ENCODE data around the gene KRTAP10-6.
"Not testable (repeated sequence)": the region's sequence is repeated elsewhere in the genome, so short reads cannot be mapped to it uniquely, and the experiment has no call there.

The KRTAP10-6 gene

GRCh38 chr21:44579833-44580144 is 12.5 kb downstream of the KRTAP10-6 start:
- DNase-seq (ENCODE audit: insufficient read length, low spot score) (no peak), FAIRE-seq (no peak)

GRCh38 chr21:44579056-44579832 is 13.1 kb downstream of the KRTAP10-6 start:
- FAIRE-seq (no peak), DNase-seq (ENCODE audit: insufficient read length, low spot score) (no peak)

GRCh38 chr21:44578371-44579055 is 13.8 kb downstream of the KRTAP10-6 start:
- FAIRE-seq (no peak), DNase-seq (ENCODE audit: insufficient read length, low spot score) (no peak)

GRCh38 chr21:44576025-44576420 is 16.3 kb downstream of the KRTAP10-6 start:
- FAIRE-seq (no peak), DNase-seq (ENCODE audit: insufficient read length, low spot score) (no peak)

GRCh38 chr21:44575307-44576024 is 16.8 kb downstream of the KRTAP10-6 start:
- no peak for DNase-seq (ENCODE audit: insufficient read length, low spot score)
- FAIRE-seq = no peak

- DNase-seq (ENCODE audit: insufficient read length, low spot score) (no peak), FAIRE-seq (no peak)
Measured at GRCh38 chr21:44574457-44575306, 17.6 kb downstream of the KRTAP10-6 start.

- not testable (repeated sequence) for DNase-seq (ENCODE audit: insufficient read length, low spot score); FAIRE-seq
Measured at GRCh38 chr21:44573630-44574456, 18.5 kb downstream of the KRTAP10-6 start, which contains the start of gene KRTAP10-4. Gene KRTAP10-4 (plus strand): TSS chr21:44573729. CDS start chr21:44573759, 30 bp downstream.

GRCh38 chr21:44572959-44573583 is 19.2 kb downstream of the KRTAP10-6 start:
- DNase-seq (ENCODE audit: insufficient read length, low spot score) (no peak), FAIRE-seq (no peak)

GRCh38 chr21:44571844-44572782 is 20.2 kb downstream of the KRTAP10-6 start:
- no peak for FAIRE-seq
- DNase-seq (ENCODE audit: insufficient read length, low spot score) = no peak

GRCh38 chr21:44571296-44571695 is 21.0 kb downstream of the KRTAP10-6 start:
- DNase-seq (ENCODE audit: insufficient read length, low spot score) = no peak
- no peak for FAIRE-seq

- DNase-seq (ENCODE audit: insufficient read length, low spot score) = no peak
- FAIRE-seq = no peak
Measured at GRCh38 chr21:44569861-44570517, 22.3 kb downstream of the KRTAP10-6 start.

GRCh38 chr21:44568667-44569556 is 23.4 kb downstream of the KRTAP10-6 start:
- DNase-seq (ENCODE audit: insufficient read length, low spot score) (no peak), FAIRE-seq (no peak)

- FAIRE-seq (no peak), DNase-seq (ENCODE audit: insufficient read length, low spot score) (no peak)
Measured at GRCh38 chr21:44568261-44568660, 24.0 kb downstream of the KRTAP10-6 start.

- DNase-seq (ENCODE audit: insufficient read length, low spot score) (no peak), FAIRE-seq (no peak)
Measured at GRCh38 chr21:44567481-44568171, 24.7 kb downstream of the KRTAP10-6 start.

GRCh38 chr21:44566403-44566802 is 25.9 kb downstream of the KRTAP10-6 start:
- no peak for FAIRE-seq
- DNase-seq (ENCODE audit: insufficient read length, low spot score) = no peak
